Measurements from ENCODE around the gene TAOK3.
"Not testable (repeated sequence)": the region's sequence is repeated elsewhere in the genome, so short reads cannot be mapped to it uniquely, and the experiment has no call there.

The TAOK3 gene

GRCh38 chr12:118373616-118374015 lies 909 bp upstream of the TAOK3 start:
- DNase-seq (ENCODE audit: low read depth): no peak

- DNase-seq (ENCODE audit: low read depth): no peak
Measured at GRCh38 chr12:118371321-118372282, 1.1 kb downstream of the TAOK3 start.

- DNase-seq (ENCODE audit: low read depth): no peak
Measured at GRCh38 chr12:118370601-118371000, 2.1 kb downstream of the TAOK3 start.

- no peak for DNase-seq (ENCODE audit: low read depth)
Measured at GRCh38 chr12:118368821-118369220, 3.9 kb downstream of the TAOK3 start.

GRCh38 chr12:118361889-118362288 lies 10.8 kb downstream of the TAOK3 start:
- DNase-seq (ENCODE audit: low read depth): no peak

DNA sequence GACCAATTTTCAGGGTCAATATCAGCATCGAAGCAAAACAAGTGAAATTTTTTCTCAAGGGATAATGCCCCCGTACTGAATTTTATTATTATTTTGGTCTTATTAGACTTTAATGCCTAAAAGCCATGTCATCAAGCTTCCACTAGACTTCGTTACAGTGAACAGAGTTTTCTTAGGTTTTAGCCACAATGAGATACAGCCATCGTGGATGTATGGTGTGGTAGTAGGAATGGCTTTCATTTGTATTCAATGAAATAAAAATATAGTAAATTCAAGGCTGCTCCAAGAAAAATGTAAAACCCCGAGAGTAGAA lies 11.7 kb downstream of the TAOK3 start:
- DNase-seq (ENCODE audit: low read depth): no peak

DNA sequence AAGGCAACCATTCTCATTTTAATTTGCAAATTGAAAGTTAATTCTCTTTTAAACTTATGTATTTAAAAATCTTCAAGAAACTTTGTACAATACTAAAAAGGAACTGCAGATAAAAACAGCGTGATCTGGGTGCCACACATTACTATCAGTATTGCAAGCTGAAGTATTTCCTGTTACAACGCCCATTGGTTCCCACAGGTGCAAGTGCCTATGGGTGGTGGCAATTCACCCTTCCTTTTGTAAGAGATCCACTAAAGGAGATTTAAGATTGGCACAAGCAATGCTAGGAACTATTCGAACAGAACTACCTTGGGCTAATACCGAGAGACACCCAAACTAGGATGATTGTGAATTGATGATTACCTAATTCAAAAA lies 13.2 kb downstream of the TAOK3 start:
- DNase-seq (ENCODE audit: low read depth): no peak

GRCh38 chr12:118358612-118359540 lies 13.8 kb downstream of the TAOK3 start:
- no peak for DNase-seq (ENCODE audit: low read depth)

DNA sequence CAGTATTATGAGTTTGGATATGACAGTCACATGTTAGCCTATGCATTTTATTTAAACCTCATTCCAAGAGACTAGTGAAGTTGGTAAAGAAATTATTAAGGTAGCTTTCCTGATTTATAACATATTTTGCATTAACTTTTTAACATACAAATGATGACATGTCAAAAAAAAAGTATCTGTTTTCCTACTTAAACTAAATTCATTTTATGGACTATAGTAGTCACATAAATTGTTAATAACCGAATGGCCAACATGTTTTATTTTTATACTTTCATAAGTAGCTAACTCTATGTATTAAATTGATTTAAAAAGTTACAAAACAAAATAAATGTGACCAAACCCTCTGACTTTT lies 14.7 kb downstream of the TAOK3 start:
- DNase-seq (ENCODE audit: low read depth): no peak

- peak; percentile 37 for DNase-seq (ENCODE audit: low read depth)
Measured at GRCh38 chr12:118357257-118358007, 15.3 kb downstream of the TAOK3 start.

DNA sequence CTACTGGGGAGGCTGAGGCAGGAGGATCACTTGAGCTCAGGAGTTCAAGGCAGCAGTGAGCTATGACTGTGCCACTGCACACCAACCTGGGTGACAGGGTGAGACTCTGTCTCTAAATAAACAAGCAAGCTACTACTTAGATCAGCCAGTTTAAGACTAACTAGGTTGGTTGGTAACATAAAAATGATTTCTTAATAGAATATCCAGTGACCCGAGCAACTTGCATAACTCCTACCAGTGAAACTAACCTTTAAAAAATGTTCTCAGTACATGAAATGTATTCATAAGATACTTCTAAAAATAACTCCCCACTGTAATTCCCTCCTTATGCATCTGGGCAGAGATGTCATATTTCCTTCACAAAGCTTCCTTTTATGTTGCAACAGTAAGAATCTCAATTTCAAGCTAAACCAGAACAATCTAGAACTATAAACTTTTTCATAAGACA lies 15.9 kb downstream of the TAOK3 start:
- DNase-seq (ENCODE audit: low read depth): no peak

DNA sequence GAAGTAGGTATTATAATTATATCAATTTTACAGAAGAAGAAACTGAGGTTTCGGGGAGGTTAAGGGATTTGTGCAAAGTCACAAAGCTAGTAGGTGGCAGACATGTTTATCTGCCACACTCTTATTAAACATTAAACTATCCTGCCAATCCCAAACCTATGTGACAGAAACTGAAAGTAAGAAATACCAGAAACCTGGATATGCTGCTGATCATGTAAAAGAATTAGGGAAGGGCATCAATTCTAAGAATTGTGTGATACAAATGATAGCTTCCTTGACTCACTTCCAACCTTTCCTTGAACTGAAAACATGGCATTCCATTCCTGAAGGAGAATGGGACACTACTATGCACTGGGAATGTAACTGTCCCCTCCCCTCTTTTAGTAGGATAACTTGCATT lies 16.9 kb downstream of the TAOK3 start:
- no peak for DNase-seq (ENCODE audit: low read depth)

DNA sequence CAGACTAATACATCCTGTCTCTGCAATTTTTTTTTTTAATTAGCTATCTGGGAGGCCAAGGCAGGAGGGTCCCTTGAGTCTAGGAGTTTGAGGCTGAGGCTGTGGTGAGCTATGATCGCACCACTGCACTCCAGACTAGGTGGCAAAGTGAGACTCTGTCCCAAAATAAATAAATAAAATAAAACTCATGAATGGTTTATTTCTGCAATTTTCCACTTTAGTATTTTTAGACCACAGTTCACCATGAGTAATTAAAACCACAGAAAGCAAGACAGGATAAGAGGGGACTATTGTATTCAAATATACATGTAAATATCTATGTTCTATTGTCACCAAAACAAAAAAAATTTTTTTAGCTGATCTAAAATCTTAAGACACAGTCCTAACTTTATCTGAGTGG lies 17.8 kb downstream of the TAOK3 start:
- no peak for DNase-seq (ENCODE audit: low read depth)

- DNase-seq (ENCODE audit: low read depth): not testable (repeated sequence)
Measured at GRCh38 chr12:118354503-118354902, 18.2 kb downstream of the TAOK3 start.

DNA sequence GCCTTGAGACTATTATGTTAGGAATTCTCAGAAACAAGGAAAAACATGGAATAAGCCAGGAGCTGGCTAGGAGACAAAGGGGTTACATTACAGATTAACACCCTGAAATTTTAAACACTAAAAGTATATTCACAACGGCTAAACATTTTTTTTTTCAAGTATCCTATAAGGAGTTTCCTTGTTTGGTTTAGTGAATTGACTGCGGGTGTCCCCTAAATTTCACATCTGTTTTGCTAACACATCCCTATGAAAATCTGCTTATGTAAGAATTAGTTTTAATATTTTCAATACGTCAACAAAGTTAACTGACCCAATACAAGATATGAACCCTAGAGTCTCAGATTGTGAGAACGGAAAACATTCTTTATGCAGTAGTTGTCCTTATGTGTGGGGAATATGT lies 19.0 kb downstream of the TAOK3 start:
- DNase-seq (ENCODE audit: low read depth): no peak

GRCh38 chr12:118350908-118351559 lies 21.7 kb downstream of the TAOK3 start:
- no peak for DNase-seq (ENCODE audit: low read depth)

DNA sequence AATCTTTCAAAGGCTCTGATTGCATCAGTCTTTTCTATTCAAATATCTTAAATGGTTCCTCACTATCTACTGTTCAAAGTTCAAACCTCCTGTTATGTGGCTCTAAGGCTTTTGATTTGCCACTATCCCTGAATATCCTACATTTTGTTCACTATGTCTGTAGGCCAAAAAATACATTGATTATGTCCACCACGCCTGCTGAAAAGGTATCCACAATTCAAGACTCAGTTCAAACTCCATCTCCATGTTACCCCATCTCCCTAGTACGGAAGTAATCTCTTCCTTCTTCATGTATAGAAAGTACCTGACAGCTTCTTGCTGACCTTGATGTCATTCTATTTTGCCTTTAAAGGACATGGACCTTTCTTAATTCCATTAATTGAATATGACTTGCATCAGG lies 24.8 kb downstream of the TAOK3 start:
- DNase-seq (ENCODE audit: low read depth): no peak

DNA sequence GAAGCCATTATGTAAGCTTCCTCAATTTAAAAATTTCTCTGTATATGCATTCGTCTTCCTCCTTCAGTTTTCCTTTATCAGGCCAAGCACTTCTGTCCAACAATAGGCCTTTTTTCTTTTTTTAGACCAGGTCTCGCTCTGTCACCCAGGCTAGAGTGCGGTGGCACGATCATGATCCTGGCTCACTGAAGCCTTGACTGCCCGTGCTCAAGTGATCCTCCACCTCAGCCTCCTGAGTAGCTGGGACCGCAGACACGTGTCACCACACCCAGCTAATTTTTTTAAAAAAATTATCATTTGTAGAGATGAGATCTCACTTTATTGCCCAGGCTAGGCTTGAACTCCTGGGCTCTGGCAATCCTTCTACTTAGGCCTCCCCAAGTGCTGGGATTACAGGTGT lies 25.8 kb downstream of the TAOK3 start:
- no peak for DNase-seq (ENCODE audit: low read depth)

DNA sequence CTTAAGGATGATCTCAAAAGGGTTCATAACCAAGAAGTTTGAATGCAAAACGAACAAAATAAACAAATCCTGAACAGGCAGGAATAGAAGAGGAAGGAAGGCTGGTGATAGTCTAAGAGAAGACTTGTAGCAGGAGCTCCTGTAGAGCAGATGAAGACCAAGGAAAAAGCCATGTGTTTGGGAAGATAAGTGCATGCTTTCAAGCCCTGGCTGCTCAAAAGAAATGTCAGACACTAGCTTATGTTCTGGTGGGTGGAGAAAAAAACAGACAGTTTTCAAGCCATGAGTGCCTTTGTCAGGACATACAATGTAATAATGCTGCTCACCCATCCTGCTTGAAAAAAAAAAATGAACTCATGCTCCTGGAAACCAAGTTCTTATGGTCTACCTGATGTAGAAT lies 27.4 kb downstream of the TAOK3 start:
- no peak for DNase-seq (ENCODE audit: low read depth)

- DNase-seq (ENCODE audit: low read depth): no peak
Measured at GRCh38 chr12:118344829-118345228, 27.9 kb downstream of the TAOK3 start.

GRCh38 chr12:118342090-118342489 lies 30.6 kb downstream of the TAOK3 start:
- no peak for DNase-seq (ENCODE audit: low read depth)
